WTC11 (cell line): ENCODE measurements around the gene ARL4C. TPM values are rescaled to one million over a fixed set of nuclear protein-coding genes. Genes with fewer than 3 reads are reported as not detected.
A peak's percentile ranks its signal among the peaks of the same experiment; 100 is the strongest.

Source experiments
- ATAC-seq: fragments of 200-7000 bp; cut with Tn5 transposase; 2 replicates; pipeline ENCODE4 v1.10.0; 2021; ENCODE audit warnings: mild to moderate bottlenecking, moderate library complexity
- CTCF ChIA-PET: fragments of 300-600 bp; sonication (Branson Sonifier 250); formaldehyde crosslinking; loops from one replicate; lab custom pipeline; 2021; ENCODE audit warnings: antibody characterized with exemption; lab: Charles Lee
- POLR2A ChIA-PET: fragments of 350-600 bp; sonication (Branson Sonifier 250); formaldehyde crosslinking; loops from one replicate; lab custom pipeline; 2021; ENCODE audit warnings: antibody characterized with exemption; lab: Charles Lee
- DNase-seq: peaks from one replicate; pipeline ENCODE4 v3.0.0; 2021; ENCODE audit warnings: low spot score
- H3K27ac Mint-ChIP-seq: 2 replicates; pipeline ENCODE4 v1.8.0; 2021; ENCODE audit warnings: mixed read lengths
- H3K27me3 Mint-ChIP-seq: 2 replicates; pipeline ENCODE4 v1.8.0; 2021; ENCODE audit warnings: low read depth, mild to moderate bottlenecking, moderate library complexity, mixed read lengths
- H3K36me3 Mint-ChIP-seq: 2 replicates; pipeline ENCODE4 v1.8.0; 2021; ENCODE audit warnings: mixed read lengths
- H3K4me1 Mint-ChIP-seq: 2 replicates; pipeline ENCODE4 v1.8.0; 2022; ENCODE audit warnings: mixed read lengths
- H3K4me3 Mint-ChIP-seq: 2 replicates; pipeline ENCODE4 v1.8.0; 2021; ENCODE audit warnings: mild to moderate bottlenecking, moderate library complexity, mixed read lengths
- H3K9me3 Mint-ChIP-seq: 2 replicates; pipeline ENCODE4 v1.8.0; 2021; ENCODE audit warnings: mixed read lengths
- ATF1 ChIP-seq: sonication (generic); formaldehyde crosslinking; IDR thresholded peaks from 2 replicates; pipeline ENCODE4 v1.8.1; 2023; ENCODE audit warnings: mild to moderate bottlenecking, moderate library complexity, missing genetic modification reagents
- CDX4 ChIP-seq: fragments of 250-450 bp; sonication (Bioruptor Pico); IDR thresholded peaks from 2 replicates; pipeline ENCODE4 v1.9.0; 2021; ENCODE audit warnings: moderate library complexity, mild to moderate bottlenecking, inconsistent platforms, borderline replicate concordance
- CREB1 ChIP-seq: sonication (generic); formaldehyde crosslinking; IDR thresholded peaks from 2 replicates; pipeline ENCODE4 v1.8.0; 2023; ENCODE audit warnings: mild to moderate bottlenecking, missing genetic modification reagents
- E2F4 ChIP-seq: sonication (generic); formaldehyde crosslinking; IDR thresholded peaks from 2 replicates; pipeline ENCODE4 v1.8.1; 2022; ENCODE audit warnings: low read depth, mild to moderate bottlenecking, moderate library complexity, missing genetic modification reagents, borderline replicate concordance
- ERG ChIP-seq: fragments of 250-450 bp; sonication (Bioruptor Pico); IDR thresholded peaks from 2 replicates; pipeline ENCODE4 v1.8.0; 2021; ENCODE audit warnings: mild to moderate bottlenecking
- FOXP1 ChIP-seq: sonication (generic); formaldehyde crosslinking; IDR thresholded peaks from 2 replicates; pipeline ENCODE4 v1.8.0; 2022; ENCODE audit warnings: missing genetic modification reagents, mild to moderate bottlenecking, moderate library complexity, borderline replicate concordance
- FOXP4 ChIP-seq: sonication (generic); formaldehyde crosslinking; IDR thresholded peaks from 2 replicates; pipeline ENCODE4 v1.8.0; 2022; ENCODE audit warnings: mild to moderate bottlenecking, missing genetic modification reagents
- GABPB1 ChIP-seq: sonication (generic); formaldehyde crosslinking; IDR thresholded peaks from 2 replicates; pipeline ENCODE4 v1.8.1; 2023; ENCODE audit warnings: mild to moderate bottlenecking, missing genetic modification reagents
- IRF2 ChIP-seq: sonication (generic); formaldehyde crosslinking; IDR thresholded peaks from 2 replicates; pipeline ENCODE4 v1.8.0; 2022; ENCODE audit warnings: low read depth, missing genetic modification reagents, borderline replicate concordance
- JAZF1 ChIP-seq: fragments of 250-450 bp; sonication (Bioruptor Pico); IDR thresholded peaks from 2 replicates; pipeline ENCODE4 v1.9.0; 2021; ENCODE audit warnings: moderate library complexity, mild to moderate bottlenecking, inconsistent platforms
- NFATC4 ChIP-seq: fragments of 250-450 bp; sonication (Bioruptor Pico); IDR thresholded peaks from 2 replicates; pipeline ENCODE4 v1.9.0; 2021; ENCODE audit warnings: mild to moderate bottlenecking
- PRRX2 ChIP-seq: fragments of 250-450 bp; sonication (Bioruptor Pico); IDR thresholded peaks from 2 replicates; pipeline ENCODE4 v1.8.0; 2021; ENCODE audit warnings: mild to moderate bottlenecking
- ZBTB43 ChIP-seq: sonication (generic); formaldehyde crosslinking; IDR thresholded peaks from 2 replicates; pipeline ENCODE4 v1.8.1; 2023; ENCODE audit warnings: mild to moderate bottlenecking, missing genetic modification reagents
- ZNF232 ChIP-seq: sonication (generic); formaldehyde crosslinking; IDR thresholded peaks from 2 replicates; pipeline ENCODE4 v1.8.0; 2022; ENCODE audit warnings: mild to moderate bottlenecking, missing genetic modification reagents
- ZNF317 ChIP-seq: sonication (generic); formaldehyde crosslinking; IDR thresholded peaks from 2 replicates; pipeline ENCODE4 v1.8.1; 2023; ENCODE audit warnings: low read depth, mild to moderate bottlenecking, moderate library complexity, missing genetic modification reagents, borderline replicate concordance
- ZNF425 ChIP-seq: fragments of 250-450 bp; sonication (Bioruptor Pico); conservative IDR thresholded peaks from 2 replicates; pipeline ENCODE4 v1.9.0; 2021; ENCODE audit warnings: mild to moderate bottlenecking
- ZNF512 ChIP-seq: sonication (generic); formaldehyde crosslinking; IDR thresholded peaks from 2 replicates; pipeline ENCODE4 v1.8.1; 2022; ENCODE audit warnings: missing genetic modification reagents, borderline replicate concordance
- total RNA-seq: library from RNA; stranded (reverse); gene quantifications from 3 replicates; pipeline ENCODE4 v1.2.3, GENCODE V29; 2021

The ARL4C gene
- total RNA-seq, 1 experiment from 2014 or later: 10.6 TPM

GRCh38 chr2:234497594-234498235 lies 834 bp upstream of the ARL4C start:
- Mint-ChIP-seq H3K4me1 (peaks cover 36% of the 10 kb centered on the region), H3K9me3 (no peaks in the 10 kb centered on the region), H3K27ac (no peak overlapping the region), H3K27me3 (peaks cover 30% of the 10 kb centered on the region), H3K4me3 (peak overlapping the region; percentile 69), H3K36me3 (no peaks in the 10 kb centered on the region)
- TF ChIP-seq E2F4 (CRISPR knock-in tag) (0 out of 2 replicates have a peak, but pooled peaks have one; percentile 19), FOXP1 (0 out of 2 replicates have a peak, but pooled peaks have one; percentile 42), FOXP4 (CRISPR knock-in tag) (no peak)
- peak; percentile 20 for ATAC-seq
- DNase-seq: no peak
- ChIA-PET CTCF (interaction anchor here (0.5 to 3.6 kb wide), 25 partner anchors 12 to 619 kb away, joined by 3 to 29 read pairs (median 3); no protein-coding TSS in a partner anchor), POLR2A (interaction anchor here (0.5 to 1.3 kb wide), 6 partner anchors 70 to 362 kb away, joined by 3 to 5 read pairs (median 3); no protein-coding TSS in a partner anchor)

GRCh38 chr2:234496055-234496834 lies 636 bp downstream of the ARL4C start:
- CTCF ChIA-PET: interaction anchor here (0.7 to 3.6 kb wide), 13 partner anchors 13 to 621 kb away, joined by 3 to 29 read pairs (median 4); partner anchors contain the start of gene SH3BP4
- POLR2A ChIA-PET: interaction anchor here (0.8 to 1.1 kb wide), 2 partner anchors 48 to 583 kb away, joined by 3 to 4 read pairs; no protein-coding TSS in a partner anchor
- H3K4me3 Mint-ChIP-seq: peak overlapping the region; percentile 85
- H3K36me3 Mint-ChIP-seq: no peaks in the 10 kb centered on the region
- H3K4me1 Mint-ChIP-seq: peaks cover 35% of the 10 kb centered on the region
- no peaks in the 10 kb centered on the region for H3K9me3 Mint-ChIP-seq
- H3K27me3 Mint-ChIP-seq: peaks cover 30% of the 10 kb centered on the region
- peak; percentile 27 for DNase-seq
- peak overlapping the region; percentile 12 for H3K27ac Mint-ChIP-seq
- ATAC-seq: peak; percentile 24
- no peak for TF ChIP-seq ZBTB43 (CRISPR knock-in tag)
- peak; percentile 12; the same call in 1 of the 2 replicates for TF ChIP-seq ZNF317 (CRISPR knock-in tag)
- no peak for TF ChIP-seq GABPB1 (CRISPR knock-in tag)
- TF ChIP-seq CDX4 (CRISPR knock-in tag): no peak
- TF ChIP-seq FOXP1: peak; percentile 63; the same call in 1 of the 2 replicates
- TF ChIP-seq JAZF1 (CRISPR knock-in tag): no peak
- no peak for TF ChIP-seq ZNF425
- no peak for TF ChIP-seq ERG
- TF ChIP-seq ZNF512 (CRISPR knock-in tag): no peak
- TF ChIP-seq NFATC4: no peak
- no peak for TF ChIP-seq IRF2
- no peak for TF ChIP-seq ZNF232
- TF ChIP-seq PRRX2: no peak
- TF ChIP-seq ATF1 (CRISPR knock-in tag): no peak
- TF ChIP-seq CREB1: no peak
